Smooth muscle cell (in vitro differentiated cells): Measurements from ENCODE around the gene QRFPR. TPM values are rescaled to one million over a fixed set of nuclear protein-coding genes. Genes with fewer than 3 reads are reported as not detected.

Source experiments
- DNase-seq: peaks from one replicate; lab custom pipeline; 2025; ENCODE audit not compliant: unreplicated experiment; lab: John Stamatoyannopoulos, UW
- H2AFZ ChIP-seq: fragments of 200-600 bp; sonication (generic); 2 replicates; pipeline ENCODE4 v1.6.0; 2016; ENCODE audit warnings: antibody characterized with exemption, low read depth, mild to moderate bottlenecking
- H3F3A ChIP-seq: fragments of 200-600 bp; sonication (generic); 2 replicates; pipeline ENCODE4 v1.6.0; 2017; ENCODE audit warnings: antibody characterized with exemption, low read depth
- H3K27ac ChIP-seq: fragments of 200-600 bp; sonication (generic); 2 replicates; pipeline ENCODE4 v1.5.1; 2016; ENCODE audit warnings: low read depth, mild to moderate bottlenecking
- H3K27me3 ChIP-seq: fragments of 200-600 bp; sonication (generic); 2 replicates; pipeline ENCODE4 v1.6.1; 2016; ENCODE audit warnings: low read depth, mild to moderate bottlenecking
- H3K36me3 ChIP-seq: fragments of 200-600 bp; sonication (generic); 2 replicates; pipeline ENCODE4 v1.5.1; 2016; ENCODE audit warnings: low read depth
- H3K4me1 ChIP-seq: fragments of 200-600 bp; sonication (generic); 2 replicates; pipeline ENCODE4 v1.5.1; 2016; ENCODE audit warnings: low read depth
- H3K4me2 ChIP-seq: fragments of 200-600 bp; sonication (generic); 2 replicates; pipeline ENCODE4 v1.6.0; 2016; ENCODE audit warnings: mild to moderate bottlenecking
- H3K4me3 ChIP-seq: fragments of 200-600 bp; sonication (generic); 2 replicates; pipeline ENCODE4 v1.5.1; 2016; ENCODE audit warnings: mild to moderate bottlenecking
- H3K79me2 ChIP-seq: fragments of 200-600 bp; sonication (generic); 2 replicates; pipeline ENCODE4 v1.6.0; 2016; ENCODE audit warnings: low read depth, mild to moderate bottlenecking
- H3K9ac ChIP-seq: fragments of 200-600 bp; sonication (generic); 2 replicates; pipeline ENCODE4 v1.6.0; 2016; ENCODE audit warnings: low read depth
- H3K9me3 ChIP-seq: fragments of 200-600 bp; sonication (generic); replicated peaks from 2 replicates; pipeline ENCODE4 v1.5.1; 2016; ENCODE audit warnings: low read depth
- H4K20me1 ChIP-seq: fragments of 200-600 bp; sonication (generic); 2 replicates; pipeline ENCODE4 v1.6.0; 2016; ENCODE audit warnings: low read depth
- WGBS: methylation state at CpG from one replicate; pipeline ENCODE4 v1.1.7; 2016; ENCODE audit warnings: low lambda C conversion rate; 5-methylcytosine and 5-hydroxymethylcytosine counted together
- polyA plus RNA-seq: library from polyadenylated mRNA; unstranded; fragments of >200 nt; fragmentation: Nextera tagmentation; extraction: Ambion mirVana; gene quantifications from 2 replicates; pipeline ENCODE4 v1.2.1, GENCODE V29; 2016
- total RNA-seq: library from RNA; depleted of rRNA; stranded (reverse); fragments of >200 nt; gene quantifications from 2 replicates; pipeline ENCODE4 v1.2.3, GENCODE V29; 2014
- TF ChIP-seq, protein P1 (sequence below): fragments of 200-600 bp; sonication (generic); IDR thresholded peaks from 2 replicates; pipeline ENCODE4 v1.5.1; 2017; ENCODE audit warnings: borderline replicate concordance, mild to moderate bottlenecking, antibody characterized with exemption; ENCODE audit not compliant: insufficient read depth, poor library complexity, severe bottlenecking

The QRFPR gene
- total and polyA plus RNA-seq, 2 experiments from 2014 or later, result not detected

GRCh38 chr4:121376556-121376955 is 4.3 kb downstream of the QRFPR start:
- Histone ChIP-seq H3K27me3 (peaks cover 43% of the 10 kb centered on the region), H3K4me1 (peaks cover 7% of the 10 kb centered on the region), H2AFZ (no peak overlapping the region), H4K20me1 (no peaks in the 10 kb centered on the region), H3K9me3 (no peaks in the 10 kb centered on the region), H3K27ac (no peak overlapping the region), H3F3A (no peaks in the 10 kb centered on the region), H3K36me3 (no peaks in the 10 kb centered on the region), H3K79me2 (no peaks in the 10 kb centered on the region), H3K4me3 (no peak overlapping the region), H3K9ac (no peak overlapping the region), H3K4me2 (no peak overlapping the region)
- TF ChIP-seq, protein P1, sequence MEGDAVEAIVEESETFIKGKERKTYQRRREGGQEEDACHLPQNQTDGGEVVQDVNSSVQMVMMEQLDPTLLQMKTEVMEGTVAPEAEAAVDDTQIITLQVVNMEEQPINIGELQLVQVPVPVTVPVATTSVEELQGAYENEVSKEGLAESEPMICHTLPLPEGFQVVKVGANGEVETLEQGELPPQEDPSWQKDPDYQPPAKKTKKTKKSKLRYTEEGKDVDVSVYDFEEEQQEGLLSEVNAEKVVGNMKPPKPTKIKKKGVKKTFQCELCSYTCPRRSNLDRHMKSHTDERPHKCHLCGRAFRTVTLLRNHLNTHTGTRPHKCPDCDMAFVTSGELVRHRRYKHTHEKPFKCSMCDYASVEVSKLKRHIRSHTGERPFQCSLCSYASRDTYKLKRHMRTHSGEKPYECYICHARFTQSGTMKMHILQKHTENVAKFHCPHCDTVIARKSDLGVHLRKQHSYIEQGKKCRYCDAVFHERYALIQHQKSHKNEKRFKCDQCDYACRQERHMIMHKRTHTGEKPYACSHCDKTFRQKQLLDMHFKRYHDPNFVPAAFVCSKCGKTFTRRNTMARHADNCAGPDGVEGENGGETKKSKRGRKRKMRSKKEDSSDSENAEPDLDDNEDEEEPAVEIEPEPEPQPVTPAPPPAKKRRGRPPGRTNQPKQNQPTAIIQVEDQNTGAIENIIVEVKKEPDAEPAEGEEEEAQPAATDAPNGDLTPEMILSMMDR, result no peak
- 90% methylated on average over 2 of the region's 2 CpGs for WGBS
- no peak for DNase-seq

DNA sequence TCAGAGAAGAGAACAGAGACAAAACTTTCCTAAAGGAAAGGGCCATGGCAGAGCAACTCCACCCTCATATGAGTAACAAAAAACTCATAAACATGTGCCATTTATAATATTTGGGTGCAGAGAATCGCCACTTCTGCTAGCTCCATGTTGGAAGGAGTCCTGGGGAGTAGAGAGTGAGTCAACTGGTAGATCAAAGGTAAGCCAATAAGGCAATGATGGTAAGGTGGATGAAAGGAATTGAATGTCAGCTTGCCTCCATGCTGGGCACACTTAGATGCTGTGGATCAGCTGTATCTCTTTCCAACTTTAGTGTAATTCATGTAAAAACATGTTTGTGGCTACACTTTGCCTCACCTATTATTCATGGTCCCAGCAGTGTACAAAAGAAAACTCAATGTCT is 4.7 kb downstream of the QRFPR start:
- TF ChIP-seq, protein P1, result no peak
- H3K4me2 ChIP-seq, result no peak overlapping the region
- H3K9me3 ChIP-seq, result no peaks in the 10 kb centered on the region
- no peak for DNase-seq
- 85% methylated on average over 1 of the region's 1 CpG for WGBS
- H3K4me3 ChIP-seq, result no peak overlapping the region
- H3K36me3 ChIP-seq, result no peaks in the 10 kb centered on the region
- no peaks in the 10 kb centered on the region for H4K20me1 ChIP-seq
- H3K27me3 ChIP-seq, result peaks cover 38% of the 10 kb centered on the region
- H3K27ac ChIP-seq, result no peak overlapping the region
- H3K79me2 ChIP-seq, result no peaks in the 10 kb centered on the region
- peaks cover 7% of the 10 kb centered on the region for H3K4me1 ChIP-seq
- H3F3A ChIP-seq, result no peaks in the 10 kb centered on the region
- H2AFZ ChIP-seq, result no peak overlapping the region
- no peak overlapping the region for H3K9ac ChIP-seq

- H3K4me1 ChIP-seq, result peaks cover 2% of the 10 kb centered on the region
- H3K4me2 ChIP-seq, result no peak overlapping the region
- H3K4me3 ChIP-seq, result no peak overlapping the region
- no peak overlapping the region for H3K27ac ChIP-seq
- H3K27me3 ChIP-seq, result peaks cover 30% of the 10 kb centered on the region
- TF ChIP-seq, protein P1, result no peak
- no peak for DNase-seq
- no peaks in the 10 kb centered on the region for H3K79me2 ChIP-seq
- H3K36me3 ChIP-seq, result no peaks in the 10 kb centered on the region
- H2AFZ ChIP-seq, result no peak overlapping the region
- H3K9ac ChIP-seq, result no peak overlapping the region
- H4K20me1 ChIP-seq, result no peaks in the 10 kb centered on the region
- H3K9me3 ChIP-seq, result no peaks in the 10 kb centered on the region
- H3F3A ChIP-seq, result no peaks in the 10 kb centered on the region
These were observed 5.6 kb downstream of the QRFPR start for GRCh38 chr4:121375262-121375661.

GRCh38 chr4:121373841-121374240 is 7.0 kb downstream of the QRFPR start:
- H2AFZ ChIP-seq, result no peak overlapping the region
- no peaks in the 10 kb centered on the region for H4K20me1 ChIP-seq
- no peak overlapping the region for H3K4me3 ChIP-seq
- H3K36me3 ChIP-seq, result no peaks in the 10 kb centered on the region
- H3K9me3 ChIP-seq, result no peaks in the 10 kb centered on the region
- 94% methylated on average over 6 of the region's 6 CpGs for WGBS
- H3K27me3 ChIP-seq, result peaks cover 16% of the 10 kb centered on the region
- no peak for DNase-seq
- H3K4me1 ChIP-seq, result no peaks in the 10 kb centered on the region
- TF ChIP-seq, protein P1, result no peak
- no peak overlapping the region for H3K4me2 ChIP-seq
- H3F3A ChIP-seq, result no peaks in the 10 kb centered on the region
- no peak overlapping the region for H3K27ac ChIP-seq
- no peak overlapping the region for H3K9ac ChIP-seq
- H3K79me2 ChIP-seq, result no peaks in the 10 kb centered on the region
